GM23338 (cell line): ENCODE measurements around the gene DOCK10. TPM values are rescaled to one million over a fixed set of nuclear protein-coding genes. Genes with fewer than 3 reads are reported as not detected.

Experiments
- ATAC-seq: fragments of 200-7000 bp; cut with Tn5 transposase; 3 replicates; pipeline ENCODE4 v1.9.1; 2020
- DNase-seq: peaks from one replicate; pipeline ENCODE4 v3.0.0-alpha.2; 2015; ENCODE audit warnings: low spot score
- H2AFZ ChIP-seq: fragments of 200-600 bp; sonication (generic); 2 replicates; pipeline ENCODE4 v1.8.0; 2016; ENCODE audit warnings: antibody characterized with exemption, mild to moderate bottlenecking, moderate library complexity
- H3F3A ChIP-seq: fragments of 200-600 bp; sonication (generic); replicated peaks from 2 replicates; pipeline ENCODE4 v1.8.0; 2017; ENCODE audit warnings: antibody characterized with exemption, mixed run types, low read depth
- H3K27ac ChIP-seq: fragments of 200-600 bp; sonication (generic); 2 replicates; pipeline ENCODE4 v1.6.1; 2016; ENCODE audit warnings: low read depth
- H3K27me3 ChIP-seq: fragments of 200-600 bp; sonication (generic); 2 replicates; pipeline ENCODE4 v1.8.0; 2016; ENCODE audit warnings: mild to moderate bottlenecking, mixed run types, moderate library complexity; ENCODE audit not compliant: insufficient read depth
- H3K36me3 ChIP-seq: fragments of 200-600 bp; sonication (generic); 2 replicates; pipeline ENCODE4 v1.8.0; 2016; ENCODE audit warnings: mild to moderate bottlenecking; ENCODE audit not compliant: insufficient read depth
- H3K4me1 ChIP-seq: fragments of 200-600 bp; sonication (generic); 2 replicates; pipeline ENCODE4 v1.8.0; 2016; ENCODE audit warnings: mild to moderate bottlenecking, moderate library complexity; ENCODE audit not compliant: insufficient read depth
- H3K4me2 ChIP-seq: fragments of 200-600 bp; sonication (generic); 2 replicates; pipeline ENCODE4 v1.7.1; 2017; ENCODE audit warnings: mixed run types
- H3K4me3 ChIP-seq: fragments of 200-600 bp; sonication (generic); 2 replicates; pipeline ENCODE4 v1.6.1; 2016; ENCODE audit warnings: mixed run types
- H3K79me2 ChIP-seq: fragments of 200-600 bp; sonication (generic); replicated peaks from 2 replicates; pipeline ENCODE4 v1.8.0; 2017; ENCODE audit warnings: mild to moderate bottlenecking; ENCODE audit not compliant: insufficient read depth
- H3K9me2 ChIP-seq: fragments of 200-600 bp; sonication (generic); 2 replicates; pipeline ENCODE4 v1.8.0; 2017; ENCODE audit not compliant: insufficient read depth
- H4K20me1 ChIP-seq: fragments of 200-600 bp; sonication (generic); replicated peaks from 2 replicates; pipeline ENCODE4 v1.8.0; 2017; ENCODE audit warnings: mild to moderate bottlenecking; ENCODE audit not compliant: insufficient read depth
- H3K27ac Mint-ChIP-seq: 2 replicates; pipeline ENCODE4 v1.8.0; 2020; ENCODE audit warnings: inconsistent platforms, mild to moderate bottlenecking, moderate library complexity, mixed read lengths
- H3K27me3 Mint-ChIP-seq: 3 replicates; pipeline ENCODE4 v1.8.0; 2022; ENCODE audit warnings: low read depth, mild to moderate bottlenecking, moderate library complexity, mixed read lengths, inconsistent platforms; ENCODE audit not compliant: insufficient read depth, poor library complexity
- H3K36me3 Mint-ChIP-seq: 3 replicates; pipeline ENCODE4 v1.8.0; 2021; ENCODE audit warnings: low read depth, mild to moderate bottlenecking, inconsistent platforms, moderate library complexity, mixed read lengths
- H3K4me1 Mint-ChIP-seq: 3 replicates; pipeline ENCODE4 v1.8.0; 2020; ENCODE audit warnings: mild to moderate bottlenecking, inconsistent platforms, mixed read lengths
- H3K4me3 Mint-ChIP-seq: 3 replicates; pipeline ENCODE4 v1.8.0; 2021; ENCODE audit warnings: moderate library complexity, mild to moderate bottlenecking, inconsistent platforms, mixed read lengths
- H3K9me3 Mint-ChIP-seq: 3 replicates; pipeline ENCODE4 v1.8.0; 2020; ENCODE audit warnings: moderate library complexity, mild to moderate bottlenecking, inconsistent platforms, mixed read lengths
- CREB1 ChIP-seq: fragments of 250-450 bp; sonication (Bioruptor Pico); IDR thresholded peaks from 2 replicates; pipeline ENCODE4 v1.5.0; 2020; ENCODE audit warnings: low read depth, mild to moderate bottlenecking, moderate library complexity
- CTCF ChIP-seq, 2 experiments: fragments of 200-600 bp in 1 of 2; sonication (generic) in 1 of 2; conservative IDR thresholded peaks; 2 replicates each; pipeline versions ENCODE4 v1.5.1 to v1.6.1; 2016 to 2017; ENCODE audit warnings: antibody characterized with exemption in 2 of 2, low read depth in 2 of 2, mild to moderate bottlenecking in 2 of 2, moderate library complexity in 1 of 2
- ETS1 ChIP-seq: IDR thresholded peaks from 2 replicates; pipeline ENCODE4 v1.6.1; 2016; ENCODE audit warnings: antibody characterized with exemption
- EZH2 ChIP-seq: fragments of 200-600 bp; sonication (generic); IDR thresholded peaks from one replicate; pipeline ENCODE4 v1.8.0; 2017; ENCODE audit warnings: antibody characterized with exemption, mild to moderate bottlenecking, low read depth; ENCODE audit not compliant: unreplicated experiment
- EZH2phosphoT487 ChIP-seq: fragments of 200-600 bp; sonication (generic); IDR thresholded peaks from one replicate; pipeline ENCODE4 v1.8.1; 2018; ENCODE audit warnings: antibody characterized with exemption; ENCODE audit not compliant: unreplicated experiment
- JUNB ChIP-seq: IDR thresholded peaks from one replicate; pipeline ENCODE4 v1.6.1; 2016; ENCODE audit warnings: antibody characterized with exemption; ENCODE audit not compliant: unreplicated experiment
- NANOG ChIP-seq: IDR thresholded peaks from 2 replicates; pipeline ENCODE4 v1.6.1; 2016; ENCODE audit warnings: antibody characterized with exemption, borderline replicate concordance
- POLR2AphosphoS5 ChIP-seq: IDR thresholded peaks from 2 replicates; pipeline ENCODE4 v1.6.1; 2016; ENCODE audit warnings: antibody characterized with exemption, low read depth
- REST ChIP-seq: IDR thresholded peaks from one replicate; pipeline ENCODE4 v1.6.1; 2018; ENCODE audit warnings: antibody characterized with exemption; ENCODE audit not compliant: unreplicated experiment
- STAT1 ChIP-seq: IDR thresholded peaks from one replicate; pipeline ENCODE4 v1.6.1; 2016; ENCODE audit warnings: antibody characterized with exemption; ENCODE audit not compliant: unreplicated experiment
- ZNF114 ChIP-seq: fragments of 250-450 bp; sonication (Bioruptor Pico); IDR thresholded peaks from 2 replicates; pipeline ENCODE4 v1.5.0; 2020; ENCODE audit warnings: mild to moderate bottlenecking, moderate library complexity
- ZNF331 ChIP-seq: fragments of 250-450 bp; sonication (Bioruptor Pico); IDR thresholded peaks from 2 replicates; pipeline ENCODE4 v1.5.0; 2020; ENCODE audit warnings: low read depth, mild to moderate bottlenecking, moderate library complexity
- polyA plus RNA-seq: library from polyadenylated mRNA; unstranded; fragments of >200 nt; fragmentation: Nextera tagmentation; extraction: Ambion mirVana; gene quantifications from 2 replicates; pipeline ENCODE4 v1.2.1, GENCODE V29; 2016
- total RNA-seq: library from RNA; depleted of rRNA; stranded (reverse); fragments of >200 nt; shearing (Covaris generic); gene quantifications from 2 replicates; pipeline ENCODE4 v1.2.3, GENCODE V29; 2014

DOCK10 gene
- total and polyA plus RNA-seq, 2 experiments from 2014 or later, result 1.0 to 1.7 TPM

GRCh38 chr2:224929512-224929911, 112.8 kb downstream of the DOCK10 start (continued):
- TF ChIP-seq REST (no peak), CTCF (conservative IDR thresholded peaks at IDR 0.05; ENCODE audit: low read depth in 2 of 2) (no peak), ZNF114 (CRISPR knock-in tag) (no peak), EZH2 (no peak), POLR2AphosphoS5 (no peak)

- no peaks in the 10 kb centered on the region for H3K4me1 ChIP-seq
- Mint-ChIP-seq H3K36me3 (no peaks in the 10 kb centered on the region), H3K9me3 (no peaks in the 10 kb centered on the region), H3K27me3 (no peaks in the 10 kb centered on the region), H3K4me1 (no peaks in the 10 kb centered on the region), H3K4me3 (no peak overlapping the region), H3K27ac (no peak overlapping the region)
- H3K4me3 ChIP-seq, result no peak overlapping the region
- DNase-seq (no peak), ATAC-seq (no peak)
- no peaks in the 10 kb centered on the region for H3K79me2 ChIP-seq
- no peaks in the 10 kb centered on the region for H3K9me2 ChIP-seq
- no peaks in the 10 kb centered on the region for H3K36me3 ChIP-seq
- H3K4me2 ChIP-seq, result no peak overlapping the region
- H3K27me3 ChIP-seq, result no peaks in the 10 kb centered on the region
- no peaks in the 10 kb centered on the region for H4K20me1 ChIP-seq
- H2AFZ ChIP-seq, result no peak overlapping the region
- no peak overlapping the region for H3K27ac ChIP-seq
- H3F3A ChIP-seq, result no peaks in the 10 kb centered on the region
- TF ChIP-seq EZH2phosphoT487, result no peak
- TF ChIP-seq REST, result no peak
- TF ChIP-seq CTCF (conservative IDR thresholded peaks at IDR 0.05; ENCODE audit: low read depth in 2 of 2), result no peak
- no peak for TF ChIP-seq ETS1
- no peak for TF ChIP-seq EZH2
- no peak for TF ChIP-seq POLR2AphosphoS5
- TF ChIP-seq CREB1 (CRISPR knock-in tag), result no peak
- TF ChIP-seq JUNB, result no peak
- TF ChIP-seq NANOG, result no peak
- no peak for TF ChIP-seq STAT1
- TF ChIP-seq ZNF331 (CRISPR knock-in tag), result no peak
- no peak for TF ChIP-seq ZNF114 (CRISPR knock-in tag)
These were observed 114.6 kb downstream of the DOCK10 start for GRCh38 chr2:224927646-224928173.
